ENCODE data around the gene MBTPS2.

MBTPS2 gene

GRCh38 chrX:21929209-21929608 is 89.8 kb downstream of the MBTPS2 start:
- no peak overlapping the region for H3K4me2 ChIP-seq (ENCODE audit: low read length, poor library complexity, severe bottlenecking)
- no peak overlapping the region for H3K9ac ChIP-seq (ENCODE audit: low read length)
- H2AK5ac ChIP-seq (ENCODE audit: low read length, severe bottlenecking) = no peak overlapping the region
- no peak overlapping the region for H3K27ac ChIP-seq (ENCODE audit: low read length, poor library complexity, severe bottlenecking)
- no peak overlapping the region for H3K14ac ChIP-seq (ENCODE audit: low read length in 2 of 2)
- no peak overlapping the region for H3K4ac ChIP-seq (ENCODE audit: low read depth in 1 of 2, low read length in 2 of 2)
- H3K79me1 ChIP-seq (replicated peaks; ENCODE audit: low read length, poor library complexity, severe bottlenecking) = no peaks in the 10 kb centered on the region
- no peak overlapping the region for H2BK120ac ChIP-seq (ENCODE audit: low read depth, low read length)
- H3K27me3 ChIP-seq (ENCODE audit: control insufficient read depth in 1 of 2, insufficient read depth in 1 of 2, low read length in 2 of 2) = no peaks in the 10 kb centered on the region
- no peak overlapping the region for H3K4me3 ChIP-seq (ENCODE audit: insufficient read depth in 1 of 2, low read depth in 1 of 2, low read length in 2 of 2)
- no peak overlapping the region for H2BK15ac ChIP-seq (ENCODE audit: low read depth, poor library complexity, severe bottlenecking)
- no peak overlapping the region for H3K18ac ChIP-seq (ENCODE audit: low read depth in 1 of 2, low read length in 2 of 2)
- H4K91ac ChIP-seq (ENCODE audit: low read length) = no peak overlapping the region
- H3K36me3 ChIP-seq (ENCODE audit: control insufficient read depth in 1 of 2, insufficient read depth in 2 of 2, low read depth in 1 of 2, low read length in 2 of 2) = no peaks in the 10 kb centered on the region
- H3K4me1 ChIP-seq (ENCODE audit: control insufficient read depth, insufficient read depth, low read depth, low read length) = peaks cover 4% of the 10 kb centered on the region
- no peak for DNase-seq
- 94% methylated on average over 4 of the region's 4 CpGs for WGBS
- no peak overlapping the region for H2AFZ ChIP-seq (ENCODE audit: low read depth, low read length)
- H3K9me3 ChIP-seq (ENCODE audit: control insufficient read depth, low read length) = no peaks in the 10 kb centered on the region
- H4K8ac ChIP-seq (ENCODE audit: low read length) = no peak overlapping the region
- H3K23ac ChIP-seq (ENCODE audit: low read length in 2 of 2) = no peak overlapping the region
- H2BK5ac ChIP-seq (ENCODE audit: low read depth, low read length, poor library complexity, severe bottlenecking) = no peak overlapping the region
- H2BK12ac ChIP-seq (ENCODE audit: low read length in 2 of 2) = no peak overlapping the region

- no peak overlapping the region for H2BK120ac ChIP-seq (ENCODE audit: low read depth, low read length)
- H4K91ac ChIP-seq (ENCODE audit: low read length) = no peak overlapping the region
- no peaks in the 10 kb centered on the region for H3K36me3 ChIP-seq (ENCODE audit: control insufficient read depth in 1 of 2, insufficient read depth in 2 of 2, low read depth in 1 of 2, low read length in 2 of 2)
- no peak overlapping the region for H3K4ac ChIP-seq (ENCODE audit: low read depth in 1 of 2, low read length in 2 of 2)
- H3K4me2 ChIP-seq (ENCODE audit: low read length, poor library complexity, severe bottlenecking) = no peak overlapping the region
- no peak overlapping the region for H3K23ac ChIP-seq (ENCODE audit: low read length in 2 of 2)
- H3K27ac ChIP-seq (ENCODE audit: low read length, poor library complexity, severe bottlenecking) = no peak overlapping the region
- WGBS = 94% methylated on average over 1 of the region's 1 CpG
- H3K14ac ChIP-seq (ENCODE audit: low read length in 2 of 2) = no peak overlapping the region
- DNase-seq = no peak
- no peak overlapping the region for H3K9ac ChIP-seq (ENCODE audit: low read length)
- H4K8ac ChIP-seq (ENCODE audit: low read length) = no peak overlapping the region
- H3K9me3 ChIP-seq (ENCODE audit: control insufficient read depth, low read length) = no peaks in the 10 kb centered on the region
- H2BK5ac ChIP-seq (ENCODE audit: low read depth, low read length, poor library complexity, severe bottlenecking) = no peak overlapping the region
- no peak overlapping the region for H2AFZ ChIP-seq (ENCODE audit: low read depth, low read length)
- no peak overlapping the region for H3K4me3 ChIP-seq (ENCODE audit: insufficient read depth in 1 of 2, low read depth in 1 of 2, low read length in 2 of 2)
- no peak overlapping the region for H3K18ac ChIP-seq (ENCODE audit: low read depth in 1 of 2, low read length in 2 of 2)
- no peak overlapping the region for H2BK12ac ChIP-seq (ENCODE audit: low read length in 2 of 2)
- H2AK5ac ChIP-seq (ENCODE audit: low read length, severe bottlenecking) = no peak overlapping the region
- H3K27me3 ChIP-seq (ENCODE audit: control insufficient read depth in 1 of 2, insufficient read depth in 1 of 2, low read length in 2 of 2) = no peaks in the 10 kb centered on the region
- H2BK15ac ChIP-seq (ENCODE audit: low read depth, poor library complexity, severe bottlenecking) = no peak overlapping the region
- no peaks in the 10 kb centered on the region for H3K79me1 ChIP-seq (replicated peaks; ENCODE audit: low read length, poor library complexity, severe bottlenecking)
- H3K4me1 ChIP-seq (ENCODE audit: control insufficient read depth, insufficient read depth, low read depth, low read length) = peaks cover 4% of the 10 kb centered on the region
These were observed 91.6 kb downstream of the MBTPS2 start for GRCh38 chrX:21930986-21931385.

GRCh38 chrX:21932292-21933002 is 93.0 kb downstream of the MBTPS2 start:
- Histone ChIP-seq H3K4me1 (ENCODE audit: control insufficient read depth, insufficient read depth, low read depth, low read length) (peaks cover 4% of the 10 kb centered on the region), H4K91ac (ENCODE audit: low read length) (no peak overlapping the region), H3K23ac (ENCODE audit: low read length in 2 of 2) (no peak overlapping the region), H2AK5ac (ENCODE audit: low read length, severe bottlenecking) (no peak overlapping the region), H3K18ac (ENCODE audit: low read depth in 1 of 2, low read length in 2 of 2) (no peak overlapping the region), H2BK15ac (ENCODE audit: low read depth, poor library complexity, severe bottlenecking) (no peak overlapping the region), H3K9ac (ENCODE audit: low read length) (peak overlapping the region; percentile 81), H3K27ac (ENCODE audit: low read length, poor library complexity, severe bottlenecking) (peak overlapping the region; percentile 56), H2BK12ac (ENCODE audit: low read length in 2 of 2) (no peak overlapping the region), H3K4ac (ENCODE audit: low read depth in 1 of 2, low read length in 2 of 2) (no peak overlapping the region), H3K14ac (ENCODE audit: low read length in 2 of 2) (no peak overlapping the region), H3K36me3 (ENCODE audit: control insufficient read depth in 1 of 2, insufficient read depth in 2 of 2, low read depth in 1 of 2, low read length in 2 of 2) (no peaks in the 10 kb centered on the region), H3K4me3 (ENCODE audit: insufficient read depth in 1 of 2, low read depth in 1 of 2, low read length in 2 of 2) (no peak overlapping the region), H2BK5ac (ENCODE audit: low read depth, low read length, poor library complexity, severe bottlenecking) (peak overlapping the region; percentile 19), H3K4me2 (ENCODE audit: low read length, poor library complexity, severe bottlenecking) (no peak overlapping the region), H3K9me3 (ENCODE audit: control insufficient read depth, low read length) (no peaks in the 10 kb centered on the region), H4K8ac (ENCODE audit: low read length) (no peak overlapping the region), H2AFZ (ENCODE audit: low read depth, low read length) (no peak overlapping the region), H2BK120ac (ENCODE audit: low read depth, low read length) (no peak overlapping the region), H3K79me1 (replicated peaks; ENCODE audit: low read length, poor library complexity, severe bottlenecking) (no peaks in the 10 kb centered on the region), H3K27me3 (ENCODE audit: control insufficient read depth in 1 of 2, insufficient read depth in 1 of 2, low read length in 2 of 2) (no peaks in the 10 kb centered on the region)
- DNase-seq = peak; percentile 93
- WGBS = 35% methylated on average over 5 of the region's 11 CpGs

GRCh38 chrX:21933077-21933476 is 93.7 kb downstream of the MBTPS2 start:
- Histone ChIP-seq H3K27ac (ENCODE audit: low read length, poor library complexity, severe bottlenecking) (peak overlapping the region; percentile 53), H2BK12ac (ENCODE audit: low read length in 2 of 2) (peak overlapping the region in 1 of 2 experiments; percentile 66), H2BK5ac (ENCODE audit: low read depth, low read length, poor library complexity, severe bottlenecking) (peak overlapping the region; percentile 44), H3K23ac (ENCODE audit: low read length in 2 of 2) (no peak overlapping the region), H3K4me2 (ENCODE audit: low read length, poor library complexity, severe bottlenecking) (no peak overlapping the region), H3K27me3 (ENCODE audit: control insufficient read depth in 1 of 2, insufficient read depth in 1 of 2, low read length in 2 of 2) (no peaks in the 10 kb centered on the region), H3K14ac (ENCODE audit: low read length in 2 of 2) (no peak overlapping the region), H3K4me3 (ENCODE audit: insufficient read depth in 1 of 2, low read depth in 1 of 2, low read length in 2 of 2) (no peak overlapping the region), H2BK120ac (ENCODE audit: low read depth, low read length) (peak overlapping the region; percentile 49), H2AK5ac (ENCODE audit: low read length, severe bottlenecking) (peak overlapping the region; percentile 77), H2BK15ac (ENCODE audit: low read depth, poor library complexity, severe bottlenecking) (no peak overlapping the region), H3K18ac (ENCODE audit: low read depth in 1 of 2, low read length in 2 of 2) (peak overlapping the region in 1 of 2 experiments; percentile 48), H2AFZ (ENCODE audit: low read depth, low read length) (no peak overlapping the region), H3K9ac (ENCODE audit: low read length) (no peak overlapping the region), H3K4me1 (ENCODE audit: control insufficient read depth, insufficient read depth, low read depth, low read length) (peaks cover 4% of the 10 kb centered on the region), H3K79me1 (replicated peaks; ENCODE audit: low read length, poor library complexity, severe bottlenecking) (no peaks in the 10 kb centered on the region), H3K4ac (ENCODE audit: low read depth in 1 of 2, low read length in 2 of 2) (peak overlapping the region in 1 of 2 experiments; percentile 28), H4K91ac (ENCODE audit: low read length) (no peak overlapping the region), H4K8ac (ENCODE audit: low read length) (no peak overlapping the region), H3K9me3 (ENCODE audit: control insufficient read depth, low read length) (no peaks in the 10 kb centered on the region), H3K36me3 (ENCODE audit: control insufficient read depth in 1 of 2, insufficient read depth in 2 of 2, low read depth in 1 of 2, low read length in 2 of 2) (no peaks in the 10 kb centered on the region)
- WGBS = 81% methylated on average over 6 of the region's 7 CpGs
- no peak for DNase-seq

All from mesenchymal stem cell (in vitro differentiated cells and primary cell).